ENCODE data around the gene ATXN1.

The ATXN1 gene

DNA sequence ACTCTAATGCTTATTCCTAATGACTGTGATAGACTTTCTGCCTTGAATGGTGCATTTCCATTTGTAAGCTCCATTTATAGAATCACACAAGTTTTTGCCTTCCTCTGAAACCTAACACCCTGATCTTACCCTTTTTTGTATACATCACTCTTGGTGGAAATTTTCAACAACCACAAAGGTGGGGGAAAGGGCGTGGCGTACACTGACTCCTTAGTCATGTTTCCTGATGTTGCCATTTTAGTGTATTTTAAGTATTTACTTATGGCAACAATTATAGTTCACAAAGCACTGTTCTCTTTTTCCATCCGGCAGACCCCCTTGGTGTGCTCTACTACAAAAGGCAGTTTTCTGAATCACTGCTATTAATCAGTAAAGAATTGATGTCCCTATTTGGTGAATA lies 92.0 kb downstream of the ATXN1 start:
- H3K27me3 Mint-ChIP-seq = no peaks in the 10 kb centered on the region
- H3K36me3 Mint-ChIP-seq = peaks cover 29% of the 10 kb centered on the region
- H3K9me3 Mint-ChIP-seq (ENCODE audit: low read depth) = no peaks in the 10 kb centered on the region
- peak overlapping the region; percentile 98 for H3K27ac Mint-ChIP-seq
- H3K4me1 Mint-ChIP-seq (ENCODE audit: low read depth) = peaks cover 53% of the 10 kb centered on the region
- peak overlapping the region; percentile 78 for H3K4me3 Mint-ChIP-seq

DNA sequence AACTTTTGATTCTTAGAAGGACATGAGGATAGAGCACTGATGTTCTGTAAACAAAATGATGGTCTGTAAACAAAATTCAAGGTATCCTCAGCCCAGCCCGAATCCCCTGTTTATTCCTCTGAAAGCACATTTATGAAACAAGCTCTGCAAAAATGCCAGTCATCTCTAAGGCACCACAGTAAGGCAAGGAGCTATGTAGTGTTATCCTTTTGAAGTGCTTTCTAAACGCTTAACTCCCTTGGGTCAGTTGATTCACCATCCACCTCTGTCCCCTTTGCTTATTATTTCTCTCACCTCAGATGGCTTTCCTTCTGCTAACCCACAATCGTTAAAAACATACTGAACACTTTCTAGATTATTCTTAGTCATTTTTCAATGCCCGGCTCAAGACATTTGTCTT lies 93.8 kb downstream of the ATXN1 start:
- Mint-ChIP-seq H3K36me3 (peaks cover 36% of the 10 kb centered on the region), H3K9me3 (ENCODE audit: low read depth) (no peaks in the 10 kb centered on the region), H3K4me1 (ENCODE audit: low read depth) (peaks cover 48% of the 10 kb centered on the region), H3K4me3 (no peak overlapping the region), H3K27me3 (no peaks in the 10 kb centered on the region), H3K27ac (peak overlapping the region; percentile 25)

DNA sequence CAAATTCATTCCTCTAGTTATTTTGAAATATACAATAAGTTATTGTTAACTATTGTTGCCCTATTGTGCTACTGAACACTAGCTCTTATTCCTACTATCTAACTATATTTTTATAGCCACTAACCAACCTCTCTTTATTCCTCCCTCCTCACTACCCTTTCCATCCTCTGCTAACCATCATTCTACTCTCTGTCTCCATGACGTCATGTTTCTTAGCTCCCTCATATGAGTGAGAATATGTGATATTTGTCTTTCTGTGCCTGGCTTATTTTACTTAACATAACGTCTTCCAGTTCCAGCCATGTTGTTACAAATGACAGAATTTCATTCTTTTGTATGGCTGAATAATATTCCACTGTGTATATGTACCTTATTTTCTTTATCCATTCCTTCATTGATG lies 95.3 kb downstream of the ATXN1 start:
- H3K27ac Mint-ChIP-seq = no peak overlapping the region
- peaks cover 38% of the 10 kb centered on the region for H3K36me3 Mint-ChIP-seq
- peaks cover 35% of the 10 kb centered on the region for H3K4me1 Mint-ChIP-seq (ENCODE audit: low read depth)
- no peaks in the 10 kb centered on the region for H3K9me3 Mint-ChIP-seq (ENCODE audit: low read depth)
- H3K27me3 Mint-ChIP-seq = no peaks in the 10 kb centered on the region
- H3K4me3 Mint-ChIP-seq = no peak overlapping the region

DNA sequence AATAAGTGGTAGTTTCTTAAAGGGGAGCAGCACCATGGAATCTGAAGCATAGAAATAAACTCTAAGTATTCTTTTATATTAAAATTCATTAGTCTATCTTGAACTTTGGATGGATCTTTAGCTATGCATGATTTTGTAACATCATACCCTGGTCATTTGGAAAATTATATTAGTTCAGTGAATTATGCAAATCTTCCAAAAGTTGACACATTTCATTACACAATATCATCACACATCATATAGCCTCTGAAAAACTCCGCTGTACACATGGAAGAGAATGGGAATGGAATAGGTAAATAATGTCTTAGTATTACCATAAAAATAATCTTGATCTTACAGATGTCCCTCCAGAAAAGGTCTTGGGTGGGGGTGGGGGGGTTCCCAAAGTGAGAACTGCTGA lies 96.1 kb downstream of the ATXN1 start:
- Mint-ChIP-seq H3K9me3 (ENCODE audit: low read depth) (no peaks in the 10 kb centered on the region), H3K27ac (no peak overlapping the region), H3K4me1 (ENCODE audit: low read depth) (peaks cover 32% of the 10 kb centered on the region), H3K27me3 (no peaks in the 10 kb centered on the region), H3K4me3 (no peak overlapping the region), H3K36me3 (peaks cover 38% of the 10 kb centered on the region)

DNA sequence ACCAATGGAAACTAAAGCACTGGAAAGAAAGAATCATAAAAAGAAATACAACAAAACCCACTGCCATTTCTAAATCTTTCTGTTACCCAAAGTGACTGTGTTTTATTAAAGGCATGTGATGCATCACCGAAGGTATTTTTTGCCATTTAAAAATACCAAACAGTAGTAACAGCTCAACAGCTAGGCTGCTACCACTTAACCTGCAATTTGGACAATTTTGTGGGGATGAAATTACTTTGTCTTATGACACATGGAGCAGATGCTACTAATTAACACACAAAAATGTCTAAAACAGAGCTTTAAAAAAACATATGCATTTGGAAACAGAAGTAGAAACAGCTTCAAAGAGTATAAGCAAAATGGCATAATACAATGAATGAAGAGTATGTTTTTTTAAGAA lies 97.4 kb downstream of the ATXN1 start:
- H3K27ac Mint-ChIP-seq = no peak overlapping the region
- no peak overlapping the region for H3K4me3 Mint-ChIP-seq
- peaks cover 32% of the 10 kb centered on the region for H3K4me1 Mint-ChIP-seq (ENCODE audit: low read depth)
- no peaks in the 10 kb centered on the region for H3K27me3 Mint-ChIP-seq
- peaks cover 35% of the 10 kb centered on the region for H3K36me3 Mint-ChIP-seq
- H3K9me3 Mint-ChIP-seq (ENCODE audit: low read depth) = no peaks in the 10 kb centered on the region

DNA sequence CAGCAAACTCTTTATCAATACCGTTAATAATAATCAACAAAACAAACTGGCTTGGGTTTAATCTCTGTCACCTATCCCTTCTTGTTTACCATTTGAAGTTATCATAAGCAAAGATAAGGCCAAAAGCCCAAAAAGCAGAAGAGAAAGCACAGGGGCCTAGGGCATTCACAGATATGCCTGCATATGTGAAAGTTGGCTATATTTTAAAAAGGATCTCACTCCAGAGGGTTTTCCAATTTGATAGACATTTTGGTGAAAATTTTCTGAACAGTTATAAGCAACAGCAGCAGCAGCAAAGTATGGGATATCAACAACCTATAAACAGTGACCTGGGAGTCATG lies 101.1 kb downstream of the ATXN1 start:
- peaks cover 46% of the 10 kb centered on the region for H3K4me1 Mint-ChIP-seq (ENCODE audit: low read depth)
- H3K9me3 Mint-ChIP-seq (ENCODE audit: low read depth) = no peaks in the 10 kb centered on the region

DNA sequence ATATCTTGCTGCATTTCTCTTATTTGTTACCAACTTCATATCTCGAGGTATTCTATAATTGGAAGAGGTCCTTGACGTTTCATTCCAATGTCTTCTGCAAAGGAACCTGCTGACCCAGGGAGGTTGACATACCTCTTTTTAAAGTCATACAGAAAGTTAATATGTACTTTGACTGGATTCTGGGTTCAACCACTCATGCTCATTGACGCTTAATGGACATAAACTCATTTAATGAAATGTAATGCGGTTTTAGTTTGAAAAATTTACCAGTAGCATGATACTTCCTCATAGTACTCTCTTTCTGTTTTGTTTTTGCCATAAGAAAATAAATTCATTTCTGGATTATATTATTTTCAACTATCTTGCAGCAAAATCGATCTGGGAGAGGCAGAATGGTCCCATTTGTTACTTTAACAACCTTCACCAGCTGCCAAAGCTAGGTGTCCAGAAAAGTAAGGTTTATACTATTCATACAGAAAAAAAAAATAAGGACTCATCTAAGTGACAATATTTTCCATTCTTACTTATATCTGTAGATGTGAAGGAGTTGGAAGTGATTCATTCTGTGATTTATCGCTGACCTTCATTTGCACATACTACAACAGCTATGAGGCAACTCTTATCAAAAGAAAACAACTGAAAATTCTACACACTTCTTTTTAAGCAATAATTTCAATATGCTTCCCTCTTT lies 101.6 kb downstream of the ATXN1 start:
- no peaks in the 10 kb centered on the region for H3K27me3 Mint-ChIP-seq
- no peaks in the 10 kb centered on the region for H3K9me3 Mint-ChIP-seq (ENCODE audit: low read depth)
- peak overlapping the region; percentile 66 for H3K4me3 Mint-ChIP-seq
- peaks cover 52% of the 10 kb centered on the region for H3K4me1 Mint-ChIP-seq (ENCODE audit: low read depth)
- peak overlapping the region; percentile 90 for H3K27ac Mint-ChIP-seq
- H3K36me3 Mint-ChIP-seq = peaks cover 24% of the 10 kb centered on the region

More for the DNA sequence above, 101.1 kb downstream of the ATXN1 start:
- Mint-ChIP-seq H3K4me3 (peak overlapping the region; percentile 66), H3K27me3 (no peaks in the 10 kb centered on the region), H3K36me3 (peaks cover 28% of the 10 kb centered on the region), H3K27ac (peak overlapping the region; percentile 90)

DNA sequence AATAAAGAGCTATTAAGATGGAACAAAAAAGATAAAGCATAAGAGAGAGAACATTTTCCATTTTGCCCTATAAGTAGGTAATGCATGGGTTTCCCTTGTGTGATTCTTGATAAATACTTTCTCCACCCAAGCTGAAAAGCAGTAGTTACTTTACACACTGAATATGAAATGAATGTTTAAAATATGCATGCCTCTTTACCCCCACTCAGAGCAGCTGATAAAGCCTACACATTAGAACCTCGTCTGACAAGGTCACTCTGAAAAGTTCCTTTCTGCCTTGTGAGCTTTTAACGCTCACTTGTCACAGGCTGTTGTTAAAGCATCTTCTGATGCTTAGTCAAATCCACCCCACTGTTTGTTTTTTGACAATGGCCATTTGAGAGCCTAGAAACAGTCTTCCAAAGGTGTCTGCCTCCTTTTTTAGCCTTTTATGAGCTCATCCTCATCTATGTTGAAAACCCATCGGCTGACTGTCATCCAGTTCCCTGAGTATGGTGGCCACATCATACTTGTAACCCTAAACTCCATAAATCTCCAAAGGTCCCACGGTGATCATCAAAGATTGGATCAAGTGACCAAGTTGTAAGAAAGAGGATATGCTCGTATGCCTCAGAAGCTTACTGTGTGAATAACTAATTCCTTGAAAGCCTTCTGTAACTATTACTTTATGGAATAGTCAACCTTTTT lies 102.8 kb downstream of the ATXN1 start:
- H3K9me3 Mint-ChIP-seq (ENCODE audit: low read depth) = no peaks in the 10 kb centered on the region
- H3K36me3 Mint-ChIP-seq = peaks cover 21% of the 10 kb centered on the region
- peak overlapping the region; percentile 66 for H3K4me3 Mint-ChIP-seq
- H3K4me1 Mint-ChIP-seq (ENCODE audit: low read depth) = peaks cover 59% of the 10 kb centered on the region
- peak overlapping the region; percentile 90 for H3K27ac Mint-ChIP-seq
- no peaks in the 10 kb centered on the region for H3K27me3 Mint-ChIP-seq

DNA sequence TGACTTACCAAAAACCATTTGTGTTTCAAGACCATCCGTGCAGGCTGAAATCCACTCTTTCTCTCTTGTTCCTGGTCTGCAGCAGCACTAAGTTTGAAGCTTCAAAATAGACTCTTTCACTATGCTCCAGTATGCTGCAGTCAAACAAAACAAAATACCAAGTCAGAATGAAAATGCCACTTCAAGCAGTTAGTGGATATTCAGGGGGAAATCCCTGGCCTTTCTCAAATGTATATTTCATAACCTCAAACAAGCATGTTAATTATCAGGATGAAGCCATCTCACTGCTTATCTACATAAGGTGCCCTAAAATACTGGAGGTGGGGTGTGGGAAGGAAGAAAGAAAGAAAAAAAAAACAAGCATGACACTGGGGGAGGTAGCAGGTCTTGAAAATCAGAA lies 103.5 kb downstream of the ATXN1 start:
- peak overlapping the region; percentile 90 for H3K27ac Mint-ChIP-seq
- peak overlapping the region; percentile 66 for H3K4me3 Mint-ChIP-seq
- H3K27me3 Mint-ChIP-seq = no peaks in the 10 kb centered on the region
- H3K36me3 Mint-ChIP-seq = peaks cover 22% of the 10 kb centered on the region
- no peaks in the 10 kb centered on the region for H3K9me3 Mint-ChIP-seq (ENCODE audit: low read depth)
- peaks cover 65% of the 10 kb centered on the region for H3K4me1 Mint-ChIP-seq (ENCODE audit: low read depth)

DNA sequence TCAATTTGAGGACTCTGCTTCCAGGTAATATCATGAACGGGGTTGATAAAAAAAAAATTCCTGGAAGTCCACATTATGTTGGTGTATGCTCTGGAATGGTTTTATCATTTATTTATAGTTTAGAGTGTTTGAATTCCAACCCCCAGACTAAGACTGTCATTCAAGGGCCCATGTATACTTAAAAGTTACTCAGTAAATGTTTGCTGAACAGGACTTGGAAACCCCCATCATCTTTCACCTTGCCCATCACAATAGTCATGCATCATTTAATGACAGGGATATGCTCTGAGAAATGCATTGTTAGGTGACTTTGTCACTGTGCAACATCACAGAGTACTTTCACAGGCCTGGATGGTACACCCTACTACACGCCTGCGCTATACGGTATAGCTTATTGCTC lies 104.8 kb downstream of the ATXN1 start:
- Mint-ChIP-seq H3K36me3 (peaks cover 21% of the 10 kb centered on the region), H3K27ac (peak overlapping the region; percentile 22), H3K9me3 (ENCODE audit: low read depth) (no peaks in the 10 kb centered on the region), H3K27me3 (no peaks in the 10 kb centered on the region), H3K4me1 (ENCODE audit: low read depth) (peaks cover 78% of the 10 kb centered on the region), H3K4me3 (peak overlapping the region; percentile 3)

DNA sequence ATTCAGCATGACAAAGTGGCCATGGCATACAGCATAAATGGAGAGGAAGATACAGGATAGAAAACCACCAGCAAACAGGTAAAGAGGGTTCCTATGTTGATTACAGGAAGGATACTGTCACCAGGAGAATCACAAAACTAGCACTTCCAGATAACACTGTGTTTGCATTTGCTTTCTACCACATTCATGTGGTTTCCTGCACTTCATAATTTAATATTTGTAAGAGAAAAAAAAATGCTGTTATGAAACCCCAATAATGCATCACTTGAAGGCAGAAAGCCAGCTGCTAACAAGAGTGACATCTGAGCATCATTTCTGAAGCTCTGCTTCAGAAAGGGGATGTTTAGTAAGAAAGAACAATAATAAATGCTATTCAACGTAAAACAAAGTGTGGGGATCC lies 106.6 kb downstream of the ATXN1 start:
- Mint-ChIP-seq H3K4me1 (ENCODE audit: low read depth) (peaks cover 73% of the 10 kb centered on the region), H3K27me3 (no peaks in the 10 kb centered on the region), H3K4me3 (peak overlapping the region; percentile 42), H3K9me3 (ENCODE audit: low read depth) (no peaks in the 10 kb centered on the region), H3K27ac (peak overlapping the region; percentile 70), H3K36me3 (peaks cover 23% of the 10 kb centered on the region)

DNA sequence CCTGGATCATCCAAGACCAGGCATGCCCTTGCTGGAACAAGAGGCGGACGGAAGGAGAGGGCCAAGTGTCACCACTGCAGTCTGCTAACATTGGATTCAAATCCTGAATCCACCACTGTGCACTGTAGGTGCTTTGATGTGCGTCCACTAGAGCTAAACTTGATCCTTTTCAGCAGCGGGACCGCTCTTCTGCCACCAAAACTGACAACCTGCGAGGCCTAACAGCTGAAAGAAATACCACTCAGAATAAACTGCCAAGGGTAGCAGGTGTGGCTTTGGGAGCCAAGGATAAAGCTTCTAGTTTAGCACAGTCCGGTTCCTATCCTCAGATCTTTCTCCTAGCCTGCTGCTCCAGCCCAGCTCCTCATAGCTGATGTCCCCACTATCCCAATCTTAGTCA lies 108.0 kb downstream of the ATXN1 start:
- H3K36me3 Mint-ChIP-seq = peaks cover 23% of the 10 kb centered on the region

DNA sequence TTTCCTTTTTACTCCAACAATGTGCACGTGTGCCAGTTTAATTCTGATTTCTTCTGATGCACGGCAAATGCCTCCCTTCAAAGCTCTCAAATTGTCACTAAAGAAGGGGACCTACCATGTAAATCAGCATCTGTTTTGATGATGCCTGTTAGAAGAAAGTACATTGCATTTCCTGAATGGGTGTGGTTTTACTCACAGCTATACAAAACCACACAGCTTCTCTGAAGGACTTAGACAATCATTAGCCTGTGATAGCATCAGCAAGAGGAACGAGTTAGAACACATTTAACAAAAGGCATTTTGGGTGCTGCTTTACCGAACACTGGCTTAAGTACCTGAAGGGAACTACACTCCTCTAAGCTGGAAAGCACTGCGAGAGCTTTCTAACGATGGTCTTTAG lies 109.4 kb downstream of the ATXN1 start:
- H3K9me3 Mint-ChIP-seq (ENCODE audit: low read depth) = no peaks in the 10 kb centered on the region
- peak overlapping the region; percentile 50 for H3K27ac Mint-ChIP-seq
- peak overlapping the region; percentile 7 for H3K4me3 Mint-ChIP-seq
- peaks cover 21% of the 10 kb centered on the region for H3K36me3 Mint-ChIP-seq
- H3K27me3 Mint-ChIP-seq = no peaks in the 10 kb centered on the region
- peaks cover 46% of the 10 kb centered on the region for H3K4me1 Mint-ChIP-seq (ENCODE audit: low read depth)

More for the DNA sequence above, 108.0 kb downstream of the ATXN1 start:
- Mint-ChIP-seq H3K27ac (peak overlapping the region; percentile 28), H3K9me3 (ENCODE audit: low read depth) (no peaks in the 10 kb centered on the region), H3K27me3 (no peaks in the 10 kb centered on the region), H3K4me1 (ENCODE audit: low read depth) (peaks cover 58% of the 10 kb centered on the region), H3K4me3 (no peak overlapping the region)

DNA sequence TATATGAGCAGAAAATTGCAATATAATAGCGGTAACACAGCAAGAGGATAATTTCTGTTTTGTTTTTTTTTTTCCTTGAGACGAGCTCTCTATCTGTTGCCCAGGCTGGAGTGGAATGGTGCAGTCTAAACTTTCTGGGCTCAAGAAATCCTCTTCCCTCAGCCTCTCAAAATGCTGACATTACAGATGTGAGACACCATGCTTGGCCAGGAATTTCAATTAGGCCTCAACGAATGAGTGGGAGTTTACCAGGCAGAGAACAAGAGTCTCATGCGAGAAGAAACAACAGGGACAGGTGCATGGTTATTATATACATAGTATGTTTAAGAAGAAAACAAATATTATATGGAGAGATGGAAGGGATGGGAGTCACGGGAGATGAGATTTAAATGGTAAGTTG lies 111.4 kb downstream of the ATXN1 start:
- Mint-ChIP-seq H3K4me3 (no peak overlapping the region), H3K36me3 (peaks cover 24% of the 10 kb centered on the region), H3K4me1 (ENCODE audit: low read depth) (peaks cover 37% of the 10 kb centered on the region), H3K27ac (peak overlapping the region; percentile 22), H3K27me3 (no peaks in the 10 kb centered on the region), H3K9me3 (ENCODE audit: low read depth) (no peaks in the 10 kb centered on the region)

DNA sequence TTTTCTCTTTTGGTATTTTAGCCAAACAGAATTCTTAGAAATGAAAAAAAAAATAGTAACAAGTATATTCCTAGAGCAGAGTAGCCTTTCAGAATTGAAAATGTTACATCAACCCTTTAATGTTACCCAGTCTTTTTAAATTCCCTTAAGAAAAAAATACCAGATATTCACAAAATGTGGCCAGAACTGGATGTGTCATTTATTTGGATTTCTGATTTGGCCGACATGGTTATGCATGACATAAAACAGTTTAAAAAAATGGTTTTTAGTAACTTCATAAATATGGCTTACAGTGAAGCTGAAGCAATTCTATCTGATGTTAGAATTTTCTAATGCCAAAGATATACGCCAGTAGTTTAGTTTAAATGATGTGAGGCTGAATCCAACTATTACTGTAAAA lies 112.0 kb downstream of the ATXN1 start:
- peaks cover 28% of the 10 kb centered on the region for H3K36me3 Mint-ChIP-seq
- H3K4me1 Mint-ChIP-seq (ENCODE audit: low read depth) = peaks cover 31% of the 10 kb centered on the region
- H3K4me3 Mint-ChIP-seq = no peak overlapping the region

DNA sequence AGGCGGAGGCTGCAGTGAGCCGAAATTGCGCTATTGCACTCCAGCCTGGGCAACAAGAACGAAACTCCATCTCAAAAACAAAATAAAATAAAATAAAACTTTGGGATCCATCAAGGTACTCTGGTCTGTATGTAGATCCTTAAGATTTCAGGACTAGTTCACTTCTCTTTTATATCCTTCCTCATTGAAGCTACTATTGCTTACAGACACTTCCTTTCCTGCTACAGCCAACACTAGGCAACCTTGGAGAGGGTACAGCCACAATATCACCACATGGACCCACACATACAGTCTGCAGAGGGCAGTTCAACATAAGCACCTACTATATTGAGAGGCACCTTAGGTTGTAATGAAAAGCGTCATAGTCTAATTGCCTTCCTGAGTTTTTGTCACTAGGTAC lies 113.3 kb downstream of the ATXN1 start:
- Mint-ChIP-seq H3K9me3 (ENCODE audit: low read depth) (no peaks in the 10 kb centered on the region), H3K27ac (peak overlapping the region; percentile 25), H3K36me3 (peaks cover 27% of the 10 kb centered on the region), H3K4me3 (no peak overlapping the region), H3K4me1 (ENCODE audit: low read depth) (peaks cover 22% of the 10 kb centered on the region), H3K27me3 (no peaks in the 10 kb centered on the region)

More for the DNA sequence above, 112.0 kb downstream of the ATXN1 start:
- H3K27me3 Mint-ChIP-seq = no peaks in the 10 kb centered on the region
- no peak overlapping the region for H3K27ac Mint-ChIP-seq
- H3K9me3 Mint-ChIP-seq (ENCODE audit: low read depth) = no peaks in the 10 kb centered on the region

Measured in activated naive CD8-positive, alpha-beta T cell (primary cell).